Measurements from ENCODE around the gene CARD19. TPM values are rescaled to one million over a fixed set of nuclear protein-coding genes. Genes with fewer than 3 reads are reported as not detected.

CARD19 gene
- total and polyA plus RNA-seq, 4 donors, result 31.1 to 70.7 (median 48.5) TPM

DNA sequence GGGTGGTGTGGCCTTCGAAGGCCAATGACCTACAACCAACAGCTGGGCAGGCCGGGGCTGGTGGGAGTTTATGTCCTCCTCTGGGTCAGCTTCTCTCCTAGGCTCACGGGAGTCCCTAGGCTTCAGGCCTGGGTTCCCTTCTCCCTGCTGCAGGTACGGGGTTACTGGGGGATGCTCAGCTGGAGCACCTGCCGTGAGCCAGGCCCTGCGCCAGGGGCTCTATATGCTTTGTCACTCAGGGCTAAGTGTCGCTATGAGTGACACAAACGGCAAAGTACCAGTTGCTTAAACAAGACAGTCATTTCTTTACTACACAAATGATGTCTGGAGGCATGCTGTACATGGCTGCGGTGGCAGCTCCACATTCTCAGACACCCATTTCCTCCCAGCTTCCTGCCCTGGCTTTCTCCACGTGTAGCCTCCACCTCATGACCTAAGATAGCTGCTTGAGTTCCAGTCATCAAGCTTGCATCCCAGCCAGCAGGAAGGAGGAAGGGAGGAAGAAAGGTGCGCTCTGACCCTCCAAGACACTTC is 60.5 kb downstream of the CARD19 start:
- DNase-seq, result no peak
- Histone ChIP-seq H3K9ac (ENCODE audit: insufficient read depth in 1 of 2, low read length in 2 of 2) (no peak overlapping the region), H3K4me3 (no peak overlapping the region), H3K27me3 (ENCODE audit: control insufficient read depth in 3 of 3, insufficient read depth in 3 of 3, low read length in 2 of 3) (no peaks in the 10 kb centered on the region), H3K36me3 (ENCODE audit: control insufficient read depth in 4 of 4, insufficient read depth in 4 of 4, low read length in 4 of 4) (no peaks in the 10 kb centered on the region), H3K4me1 (ENCODE audit: control insufficient read depth in 5 of 5, insufficient read depth in 5 of 5, low read length in 5 of 5) (peaks cover 0 to 9% (median 3%) of the 10 kb centered on the region in 5 donors), H3K9me3 (ENCODE audit: control insufficient read depth in 4 of 4, insufficient read depth in 3 of 4, low read length in 3 of 4) (no peaks in the 10 kb centered on the region), H3K27ac (ENCODE audit: low read depth in 1 of 2, low read length in 1 of 2) (no peak overlapping the region)
- 82 to 85% methylated on average over 11 of the region's 11 CpGs for WGBS, 2 donors
- no peak for ATAC-seq (ENCODE audit: insufficient read depth, low FRiP score)
- TF ChIP-seq, protein P1, sequence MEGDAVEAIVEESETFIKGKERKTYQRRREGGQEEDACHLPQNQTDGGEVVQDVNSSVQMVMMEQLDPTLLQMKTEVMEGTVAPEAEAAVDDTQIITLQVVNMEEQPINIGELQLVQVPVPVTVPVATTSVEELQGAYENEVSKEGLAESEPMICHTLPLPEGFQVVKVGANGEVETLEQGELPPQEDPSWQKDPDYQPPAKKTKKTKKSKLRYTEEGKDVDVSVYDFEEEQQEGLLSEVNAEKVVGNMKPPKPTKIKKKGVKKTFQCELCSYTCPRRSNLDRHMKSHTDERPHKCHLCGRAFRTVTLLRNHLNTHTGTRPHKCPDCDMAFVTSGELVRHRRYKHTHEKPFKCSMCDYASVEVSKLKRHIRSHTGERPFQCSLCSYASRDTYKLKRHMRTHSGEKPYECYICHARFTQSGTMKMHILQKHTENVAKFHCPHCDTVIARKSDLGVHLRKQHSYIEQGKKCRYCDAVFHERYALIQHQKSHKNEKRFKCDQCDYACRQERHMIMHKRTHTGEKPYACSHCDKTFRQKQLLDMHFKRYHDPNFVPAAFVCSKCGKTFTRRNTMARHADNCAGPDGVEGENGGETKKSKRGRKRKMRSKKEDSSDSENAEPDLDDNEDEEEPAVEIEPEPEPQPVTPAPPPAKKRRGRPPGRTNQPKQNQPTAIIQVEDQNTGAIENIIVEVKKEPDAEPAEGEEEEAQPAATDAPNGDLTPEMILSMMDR (IDR thresholded peaks at IDR 0.05; ENCODE audit: control extremely low read depth, extremely low read depth), result no peak

DNA sequence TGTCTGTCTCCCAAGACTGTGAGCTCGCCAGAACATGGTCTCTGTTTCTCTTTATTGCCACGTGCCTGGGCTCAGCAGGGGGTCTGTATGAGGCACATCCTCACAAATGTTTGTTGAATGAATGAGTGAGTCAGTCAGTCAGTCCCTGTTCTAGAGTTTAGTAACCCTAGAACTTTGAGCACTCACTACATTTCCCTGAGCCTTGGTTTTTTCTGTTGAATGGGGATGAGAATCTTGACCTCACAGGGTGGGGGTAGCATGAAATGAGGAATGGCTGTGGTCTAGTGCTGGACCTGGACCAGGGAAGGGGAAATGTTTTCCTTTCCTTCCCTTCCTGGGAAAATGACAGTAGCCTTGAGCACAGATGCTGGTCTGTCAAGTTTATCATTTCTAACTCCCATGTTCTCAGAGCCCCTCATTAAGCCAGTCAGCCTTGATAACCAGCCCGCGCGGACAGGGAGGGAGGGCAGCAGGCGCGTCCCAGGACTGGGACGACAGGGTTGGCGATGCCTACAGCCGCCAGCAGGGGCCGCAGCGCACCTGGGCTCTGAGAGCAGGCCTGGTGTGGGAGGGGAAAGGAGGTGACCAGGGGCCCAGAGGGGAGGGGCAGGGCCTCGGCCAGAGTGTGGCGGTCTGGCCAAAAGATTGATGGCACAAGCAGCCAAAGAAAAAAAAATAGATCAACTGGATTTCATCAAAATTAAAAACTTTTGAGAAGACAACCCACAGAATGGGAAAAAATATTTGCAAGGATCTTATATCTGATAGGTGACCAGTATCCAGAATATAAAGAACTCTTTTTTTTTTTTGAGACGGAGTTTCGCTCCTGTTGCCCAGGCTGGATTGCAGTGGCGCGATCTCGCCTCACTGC is 63.8 kb downstream of the CARD19 start:
- Histone ChIP-seq H3K9me3 (ENCODE audit: control insufficient read depth in 4 of 4, insufficient read depth in 3 of 4, low read length in 3 of 4) (no peaks in the 10 kb centered on the region), H3K36me3 (ENCODE audit: control insufficient read depth in 4 of 4, insufficient read depth in 4 of 4, low read length in 4 of 4) (no peaks in the 10 kb centered on the region), H3K4me1 (ENCODE audit: control insufficient read depth in 5 of 5, insufficient read depth in 5 of 5, low read length in 5 of 5) (peaks cover 0 to 20% (median 7%) of the 10 kb centered on the region in 5 donors), H3K4me3 (no peak overlapping the region), H3K27me3 (ENCODE audit: control insufficient read depth in 3 of 3, insufficient read depth in 3 of 3, low read length in 2 of 3) (no peaks in the 10 kb centered on the region), H3K9ac (ENCODE audit: insufficient read depth in 1 of 2, low read length in 2 of 2) (no peak overlapping the region), H3K27ac (ENCODE audit: low read depth in 1 of 2, low read length in 1 of 2) (no peak overlapping the region)
- DNase-seq, result peak; percentile 81 to 84 (median 84)
- ATAC-seq (ENCODE audit: insufficient read depth, low FRiP score), result peak; percentile 89
- TF ChIP-seq, protein P1 (IDR thresholded peaks at IDR 0.05; ENCODE audit: control extremely low read depth, extremely low read depth), result peak; percentile 94
- WGBS, 2 donors, result 17 to 26% methylated on average over 19 of the region's 19 CpGs

DNA sequence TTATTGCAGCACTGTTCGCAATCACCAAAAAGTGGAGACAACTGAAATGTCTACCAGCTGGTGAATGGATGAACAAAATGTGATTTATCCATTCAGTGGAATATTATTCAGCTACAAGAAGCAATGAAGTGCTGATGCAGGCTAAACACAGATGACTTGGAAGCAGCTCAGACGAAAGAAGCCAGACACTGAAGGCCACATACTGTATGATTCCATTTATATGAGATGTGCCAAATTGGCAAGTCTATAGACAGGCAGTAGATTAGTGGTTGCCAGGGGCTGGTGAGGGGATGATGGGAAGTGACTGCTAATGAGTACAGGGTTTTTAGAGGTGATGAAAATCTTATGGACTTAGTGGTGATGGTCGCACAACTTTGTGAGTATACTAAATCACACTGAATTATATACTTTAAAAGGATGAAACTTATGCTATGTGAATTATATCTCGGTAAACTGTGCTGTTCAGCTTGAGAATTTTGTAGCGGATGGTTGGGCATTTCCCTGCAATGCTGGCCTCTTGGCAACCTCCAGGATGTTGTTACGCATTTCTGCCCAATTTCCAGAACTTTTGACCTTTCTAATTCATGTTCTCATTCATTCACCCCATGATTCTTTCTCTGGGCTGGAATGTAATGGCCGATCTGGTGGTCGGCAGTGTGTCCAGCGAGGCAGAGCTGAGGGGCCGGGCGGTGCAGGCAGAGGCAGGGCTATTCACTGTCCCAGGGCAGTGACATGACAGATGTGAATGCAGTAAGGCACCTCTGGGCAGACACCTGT is 66.0 kb downstream of the CARD19 start:
- H3K9ac ChIP-seq (ENCODE audit: insufficient read depth in 1 of 2, low read length in 2 of 2), result no peak overlapping the region
- no peaks in the 10 kb centered on the region for H3K9me3 ChIP-seq (ENCODE audit: control insufficient read depth in 4 of 4, insufficient read depth in 3 of 4, low read length in 3 of 4)
- H3K4me3 ChIP-seq, result no peak overlapping the region
- no peaks in the 10 kb centered on the region for H3K36me3 ChIP-seq (ENCODE audit: control insufficient read depth in 4 of 4, insufficient read depth in 4 of 4, low read length in 4 of 4)
- TF ChIP-seq, protein P1 (IDR thresholded peaks at IDR 0.05; ENCODE audit: control extremely low read depth, extremely low read depth), result no peak
- DNase-seq (peak; percentile 78 to 98 (median 93)), ATAC-seq (ENCODE audit: insufficient read depth, low FRiP score) (no peak)
- H3K27ac ChIP-seq (ENCODE audit: low read depth in 1 of 2, low read length in 1 of 2), result no peak overlapping the region
- peaks cover 0 to 20% (median 5%) of the 10 kb centered on the region in 5 donors for H3K4me1 ChIP-seq (ENCODE audit: control insufficient read depth in 5 of 5, insufficient read depth in 5 of 5, low read length in 5 of 5)
- 72 to 76% methylated on average over 11 of the region's 11 CpGs for WGBS, 2 donors
- no peaks in the 10 kb centered on the region for H3K27me3 ChIP-seq (ENCODE audit: control insufficient read depth in 3 of 3, insufficient read depth in 3 of 3, low read length in 2 of 3)

Other genes starting within 250 kb of the CARD19 start
- 10 to 100 TPM in 1 of 2 donors, 1 to 10 TPM in 1; 8.3 to 27.8 TPM for gene ZNF484, start 218.2 kb upstream of the CARD19 start, total RNA-seq
- gene ZNF484, start 218.2 kb upstream of the CARD19 start, polyA plus RNA-seq, result 1 to 10 TPM; 1.4 to 1.9 TPM
- 10 to 100 TPM; 10.8 to 24.3 TPM for gene FGD3, start 148.7 kb upstream of the CARD19 start, total RNA-seq
- gene FGD3, start 148.7 kb upstream of the CARD19 start, polyA plus RNA-seq, result 10 to 100 TPM in 1 of 2 donors, 1 to 10 TPM in 1; 6.1 to 45.9 TPM
- gene SUSD3, start 37.5 kb upstream of the CARD19 start, total RNA-seq, result 1 to 10 TPM; 3.8 to 6.4 TPM
- gene SUSD3, start 37.5 kb upstream of the CARD19 start, polyA plus RNA-seq, result 1 to 10 TPM; 2.0 to 9.7 TPM
- gene NINJ1, start 38.0 kb downstream of the CARD19 start, total RNA-seq, result 10 to 100 TPM; 48.5 to 52.5 TPM
- gene NINJ1, start 38.0 kb downstream of the CARD19 start, polyA plus RNA-seq, result 100 to 1,000 TPM in 1 of 2 donors, 10 to 100 TPM in 1; 44.3 to 324 TPM
- gene WNK2, start 87.9 kb downstream of the CARD19 start, total RNA-seq, result 1 to 10 TPM; 4.2 to 8.5 TPM
- gene WNK2, start 87.9 kb downstream of the CARD19 start, polyA plus RNA-seq, result 1 to 10 TPM in 1 of 2 donors, under 1 TPM in 1; 1.00 to 1.6 TPM

Measured in lung (tissue), 12 donors.